H1 (cell line): ENCODE data around the gene METTL6.

Source experiments
- CHD2 ChIP-seq: IDR thresholded peaks from 2 replicates; pipeline ENCODE4 v1.6.1; 2012; ENCODE audit warnings: low read length, improper control_type of control experiment
- CTCF ChIP-seq, 3 experiments: IDR thresholded peaks; 1 replicate in 2 of 3; 2 replicates in 1 of 3; pipeline versions ENCODE4 v1.5.1 to v1.6.1; 2011; ENCODE audit warnings: low read length in 3 of 3, mild to moderate bottlenecking in 3 of 3, inconsistent platforms in 2 of 3, low read depth in 1 of 3, moderate library complexity in 1 of 3; ENCODE audit not compliant: insufficient read depth in 1 of 3; ENCODE audit errors: control extremely low read depth in 1 of 3
- E2F6 ChIP-seq: IDR thresholded peaks from 2 replicates; pipeline ENCODE4 v1.6.1; 2012; ENCODE audit warnings: inconsistent platforms
- GTF2F1 ChIP-seq: IDR thresholded peaks from 2 replicates; pipeline ENCODE4 v1.6.1; 2012; ENCODE audit warnings: low read depth, low read length, improper control_type of control experiment, borderline replicate concordance
- KDM1A ChIP-seq: fragments of 200-600, 300-600 bp; sonication (generic); IDR thresholded peaks from 2 replicates; pipeline ENCODE4 v1.7.1; 2016; ENCODE audit warnings: mild to moderate bottlenecking, low read length, borderline replicate concordance
- POLR2A ChIP-seq, 2 experiments: IDR thresholded peaks; 1 replicate in 1 of 2; 2 replicates in 1 of 2; pipeline ENCODE4 v1.6.1; 2011; ENCODE audit warnings: low read depth in 2 of 2, low read length in 2 of 2, mild to moderate bottlenecking in 2 of 2; ENCODE audit errors: control extremely low read depth in 1 of 2
- POLR2AphosphoS5 ChIP-seq: IDR thresholded peaks from 2 replicates; pipeline ENCODE4 v1.6.1; 2011; ENCODE audit warnings: low read depth, low read length
- SIN3A ChIP-seq, 2 experiments: IDR thresholded peaks in 1 of 2; conservative IDR thresholded peaks in 1 of 2; 2 replicates each; pipeline ENCODE4 v1.6.1; 2011 to 2012; ENCODE audit warnings: low read length in 2 of 2, improper control_type of control experiment in 1 of 2, low read depth in 1 of 2, mild to moderate bottlenecking in 1 of 2
- SIX5 ChIP-seq: IDR thresholded peaks from 2 replicates; pipeline ENCODE4 v1.6.1; 2011; ENCODE audit warnings: mild to moderate bottlenecking, low read depth, low read length
- TCF12 ChIP-seq: IDR thresholded peaks from 2 replicates; pipeline ENCODE4 v1.6.1; 2011; ENCODE audit warnings: low read depth, mild to moderate bottlenecking, low read length
- YY1 ChIP-seq: IDR thresholded peaks from 2 replicates; pipeline ENCODE4 v1.6.1; 2011; ENCODE audit warnings: low read depth, mild to moderate bottlenecking, low read length
- ZNF274 ChIP-seq: IDR thresholded peaks from 2 replicates; pipeline ENCODE4 v1.7.0; 2012; ENCODE audit warnings: low read length, borderline replicate concordance; ENCODE audit errors: extremely low read depth

GRCh38 chr3:15404767-15405166 is 22.6 kb downstream of the METTL6 start:
- TF ChIP-seq ZNF274, result no peak
- no peak for TF ChIP-seq GTF2F1
- TF ChIP-seq CTCF (IDR thresholded peaks at IDR 0.05; ENCODE audit: control extremely low read depth in 1 of 3, insufficient read depth in 1 of 3, low read depth in 1 of 3, low read length in 3 of 3), result no peak
- no peak for TF ChIP-seq POLR2A (IDR thresholded peaks at IDR 0.05; ENCODE audit: control extremely low read depth in 1 of 2, low read depth in 2 of 2, low read length in 2 of 2)
- no peak for TF ChIP-seq SIX5
- no peak for TF ChIP-seq POLR2AphosphoS5
- TF ChIP-seq E2F6, result no peak
- TF ChIP-seq YY1, result no peak
- TF ChIP-seq SIN3A (conservative IDR thresholded peaks at IDR 0.05 in 1 of 2, IDR thresholded peaks at IDR 0.05 in 1 of 2; ENCODE audit: low read depth in 1 of 2, low read length in 2 of 2), result no peak
- no peak for TF ChIP-seq KDM1A
- no peak for TF ChIP-seq TCF12
- no peak for TF ChIP-seq CHD2
